HEK293 (cell line): ENCODE measurements around the gene PDE4D.

ENCODE experiments used
- BCL6B ChIP-seq: fragments of 450-650 bp; formaldehyde crosslinking; IDR thresholded peaks from 2 replicates; pipeline ENCODE4 v1.5.1; 2017; ENCODE audit warnings: missing biosample characterization, missing genetic modification characterization
- IKZF3 ChIP-seq: fragments of 450-650 bp; IDR thresholded peaks from 2 replicates; pipeline ENCODE4 v1.5.0; 2018; ENCODE audit warnings: missing biosample characterization, mild to moderate bottlenecking, missing genetic modification characterization, moderate library complexity
- KLF16 ChIP-seq: fragments of 450-650 bp; formaldehyde crosslinking; IDR thresholded peaks from 2 replicates; pipeline ENCODE4 v1.5.1; 2017; ENCODE audit warnings: missing biosample characterization, missing genetic modification characterization
- MZF1 ChIP-seq: fragments of 450-650 bp; formaldehyde crosslinking; IDR thresholded peaks from 2 replicates; pipeline ENCODE4 v1.5.1; 2017; ENCODE audit warnings: missing biosample characterization, missing genetic modification characterization, borderline replicate concordance
- REST ChIP-seq: fragments of 450-650 bp; formaldehyde crosslinking; IDR thresholded peaks from 2 replicates; pipeline ENCODE4 v1.5.1; 2016; ENCODE audit warnings: missing biosample characterization, missing genetic modification characterization
- SP2 ChIP-seq: fragments of 450-650 bp; formaldehyde crosslinking; IDR thresholded peaks from 2 replicates; pipeline ENCODE4 v1.5.1; 2016; ENCODE audit warnings: missing biosample characterization, missing genetic modification characterization
- TCF7L2 ChIP-seq: IDR thresholded peaks from 2 replicates; pipeline ENCODE4 v1.6.1; 2011; ENCODE audit warnings: low read depth, mild to moderate bottlenecking, inconsistent platforms, low read length, moderate library complexity, borderline replicate concordance
- YY1 ChIP-seq: fragments of 450-650 bp; formaldehyde crosslinking; IDR thresholded peaks from 2 replicates; pipeline ENCODE4 v1.5.1; 2018; ENCODE audit warnings: missing biosample characterization, missing genetic modification characterization
- ZBTB10 ChIP-seq: fragments of 450-650 bp; formaldehyde crosslinking; IDR thresholded peaks from 2 replicates; pipeline ENCODE4 v1.5.1; 2016; ENCODE audit warnings: missing biosample characterization, missing genetic modification characterization
- ZBTB6 ChIP-seq: fragments of 450-650 bp; formaldehyde crosslinking; IDR thresholded peaks from 2 replicates; pipeline ENCODE4 v1.5.1; 2017; ENCODE audit warnings: missing biosample characterization, missing genetic modification characterization
- ZNF132 ChIP-seq: fragments of 450-650 bp; formaldehyde crosslinking; IDR thresholded peaks from 2 replicates; pipeline ENCODE4 v1.5.1; 2017; ENCODE audit warnings: missing biosample characterization, missing genetic modification characterization, borderline replicate concordance
- ZNF138 ChIP-seq: fragments of 450-650 bp; formaldehyde crosslinking; IDR thresholded peaks from 2 replicates; pipeline ENCODE4 v1.5.1; 2016; ENCODE audit warnings: missing biosample characterization, missing genetic modification characterization, borderline replicate concordance
- ZNF18 ChIP-seq: fragments of 450-650 bp; formaldehyde crosslinking; IDR thresholded peaks from 2 replicates; pipeline ENCODE4 v1.5.1; 2016; ENCODE audit warnings: missing biosample characterization, missing genetic modification characterization
- ZNF23 ChIP-seq: fragments of 450-650 bp; formaldehyde crosslinking; IDR thresholded peaks from 2 replicates; pipeline ENCODE4 v1.5.1; 2016; ENCODE audit warnings: missing biosample characterization, missing genetic modification characterization, borderline replicate concordance
- ZNF280C ChIP-seq: fragments of 450-650 bp; formaldehyde crosslinking; IDR thresholded peaks from 2 replicates; pipeline ENCODE4 v1.5.1; 2016; ENCODE audit warnings: missing biosample characterization, missing genetic modification characterization
- ZNF324 ChIP-seq: fragments of 450-650 bp; formaldehyde crosslinking; IDR thresholded peaks from 2 replicates; pipeline ENCODE4 v1.5.1; 2016; ENCODE audit warnings: missing biosample characterization, missing genetic modification characterization
- ZNF362 ChIP-seq: fragments of 450-650 bp; formaldehyde crosslinking; IDR thresholded peaks from 2 replicates; pipeline ENCODE4 v1.5.1; 2016; ENCODE audit warnings: missing biosample characterization, missing genetic modification characterization
- ZNF394 ChIP-seq: fragments of 450-650 bp; formaldehyde crosslinking; IDR thresholded peaks from 2 replicates; pipeline ENCODE4 v1.5.1; 2016; ENCODE audit warnings: missing biosample characterization, missing genetic modification characterization, mild to moderate bottlenecking, moderate library complexity, borderline replicate concordance
- ZNF404 ChIP-seq: fragments of 450-650 bp; formaldehyde crosslinking; IDR thresholded peaks from 2 replicates; pipeline ENCODE4 v1.5.1; 2017; ENCODE audit warnings: missing biosample characterization, missing genetic modification characterization
- ZNF433 ChIP-seq: fragments of 450-650 bp; formaldehyde crosslinking; IDR thresholded peaks from 2 replicates; pipeline ENCODE4 v1.5.1; 2016; ENCODE audit warnings: missing biosample characterization, missing genetic modification characterization, low read depth
- ZNF548 ChIP-seq: fragments of 450-650 bp; formaldehyde crosslinking; IDR thresholded peaks from 2 replicates; pipeline ENCODE4 v1.5.1; 2016; ENCODE audit warnings: missing biosample characterization, missing genetic modification characterization
- ZNF791 ChIP-seq: fragments of 450-650 bp; formaldehyde crosslinking; IDR thresholded peaks from 2 replicates; pipeline ENCODE4 v1.5.1; 2016; ENCODE audit warnings: missing biosample characterization, missing genetic modification characterization
- ZSCAN16 ChIP-seq: fragments of 450-650 bp; formaldehyde crosslinking; IDR thresholded peaks from 2 replicates; pipeline ENCODE4 v1.5.1; 2016; ENCODE audit warnings: missing biosample characterization, missing genetic modification characterization
- ZSCAN4 ChIP-seq: fragments of 450-650 bp; formaldehyde crosslinking; IDR thresholded peaks from 2 replicates; pipeline ENCODE4 v1.5.1; 2017; ENCODE audit warnings: missing biosample characterization, missing genetic modification characterization

Gene PDE4D

GRCh38 chr5:59562756-59563389, 330.7 kb downstream of the PDE4D start (continued):
- TF ChIP-seq REST (no peak), MZF1 (tag by site-specific recombination) (no peak), ZSCAN16 (tag by site-specific recombination) (no peak), ZBTB10 (tag by site-specific recombination) (no peak), ZNF138 (tag by site-specific recombination) (no peak), YY1 (no peak), ZNF23 (no peak), ZNF18 (tag by site-specific recombination) (no peak), IKZF3 (tag by site-specific recombination) (no peak), ZNF433 (no peak), ZBTB6 (no peak), TCF7L2 (peak; percentile 84), ZNF132 (tag by site-specific recombination) (no peak), ZNF324 (tag by site-specific recombination) (no peak), ZNF394 (tag by site-specific recombination) (peak; percentile 17; the same call in 1 of the 2 replicates), ZSCAN4 (no peak), ZNF791 (tag by site-specific recombination) (no peak), ZNF280C (no peak), SP2 (tag by site-specific recombination) (no peak), BCL6B (tag by site-specific recombination) (no peak), KLF16 (tag by site-specific recombination) (no peak), ZNF404 (no peak), ZNF362 (tag by site-specific recombination) (no peak), ZNF548 (tag by site-specific recombination) (no peak)
